Measurements from ENCODE around the gene SDHA. TPM values are rescaled to one million over a fixed set of nuclear protein-coding genes. Genes with fewer than 3 reads are reported as not detected.

Gene SDHA
- total RNA-seq, 2 donors from 2014 or later, result 242 to 366 TPM

DNA sequence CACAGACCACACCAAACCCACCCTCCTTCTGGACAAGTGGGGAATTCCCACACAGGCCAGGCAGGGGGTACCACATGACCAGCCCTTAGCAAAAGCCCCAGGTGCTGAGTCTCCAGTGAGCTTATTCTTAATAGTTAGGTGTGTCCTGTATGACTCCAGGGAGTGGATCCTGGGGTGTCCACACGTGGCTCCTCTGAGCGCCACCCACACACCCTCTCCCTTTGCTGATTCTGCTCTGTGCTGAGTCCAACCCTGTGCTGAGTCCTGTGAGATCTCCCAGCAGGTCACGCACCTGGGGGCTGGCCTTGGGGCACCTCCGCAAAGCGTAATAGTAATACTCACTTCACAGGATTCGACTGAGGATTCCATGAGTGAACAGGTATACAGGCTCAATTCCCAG is 14.1 kb upstream of the SDHA start:
- TF ChIP-seq CTCF (IDR thresholded peaks at IDR 0.05), result no peak
- Histone ChIP-seq H3K4me1 (peaks cover 0 to 21% of the 10 kb centered on the region in 2 donors), H3K27ac (peak overlapping the region; percentile 2 to 91), H3K36me3 (peaks cover 25% of the 10 kb centered on the region), H3K27me3 (no peaks in the 10 kb centered on the region), H3K4me3 (no peak overlapping the region), H3K9me3 (no peaks in the 10 kb centered on the region)
- no peak for DNase-seq (ENCODE audit: low spot score)

GRCh38 chr5:204462-204861 is 13.7 kb upstream of the SDHA start:
- Histone ChIP-seq H3K4me3 (no peak overlapping the region), H3K4me1 (peaks cover 0 to 21% of the 10 kb centered on the region in 2 donors), H3K27ac (peak overlapping the region; percentile 77 to 91), H3K27me3 (no peaks in the 10 kb centered on the region), H3K9me3 (no peaks in the 10 kb centered on the region), H3K36me3 (peaks cover 25% of the 10 kb centered on the region)
- no peak for TF ChIP-seq CTCF (IDR thresholded peaks at IDR 0.05)
- no peak for DNase-seq (ENCODE audit: low spot score)

GRCh38 chr5:204966-205670 is 13.0 kb upstream of the SDHA start:
- H3K4me1 ChIP-seq, result peaks cover 0 to 21% of the 10 kb centered on the region in 2 donors

DNA sequence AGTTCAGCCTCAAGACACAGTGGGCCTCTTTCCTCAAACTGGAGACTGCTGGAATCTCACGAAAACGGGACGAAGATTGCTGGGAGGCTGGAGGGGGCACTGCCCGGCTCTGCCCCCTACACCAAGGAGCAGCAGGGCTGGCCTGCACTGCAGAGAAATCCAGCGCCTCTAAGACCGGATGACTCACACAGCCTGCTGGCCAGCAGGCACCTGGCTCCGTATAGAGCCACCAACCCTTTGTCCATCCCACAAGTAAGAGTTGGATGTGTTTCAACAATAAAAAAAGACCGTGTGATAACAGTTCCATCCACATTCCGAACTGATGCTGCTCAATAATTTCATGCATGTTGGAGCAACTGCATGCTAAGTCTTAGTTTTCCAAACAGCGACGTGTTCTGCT is 11.7 kb upstream of the SDHA start:
- H3K9me3 ChIP-seq, result no peaks in the 10 kb centered on the region
- DNase-seq (ENCODE audit: low spot score), result no peak
- peaks cover 0 to 14% of the 10 kb centered on the region in 2 donors for H3K4me1 ChIP-seq
- H3K27me3 ChIP-seq, result no peaks in the 10 kb centered on the region
- H3K36me3 ChIP-seq, result peaks cover 25% of the 10 kb centered on the region
- H3K4me3 ChIP-seq, result no peak overlapping the region
- TF ChIP-seq CTCF (IDR thresholded peaks at IDR 0.05), result no peak
- peak overlapping the region; percentile 77 to 91 for H3K27ac ChIP-seq

More at GRCh38 chr5:204966-205670, 13.0 kb upstream of the SDHA start:
- peak overlapping the region; percentile 77 to 91 for H3K27ac ChIP-seq
- peaks cover 25% of the 10 kb centered on the region for H3K36me3 ChIP-seq
- H3K27me3 ChIP-seq, result no peaks in the 10 kb centered on the region
- DNase-seq (ENCODE audit: low spot score), result no peak
- TF ChIP-seq CTCF (IDR thresholded peaks at IDR 0.05), result no peak
- no peak overlapping the region for H3K4me3 ChIP-seq
- H3K9me3 ChIP-seq, result no peaks in the 10 kb centered on the region

DNA sequence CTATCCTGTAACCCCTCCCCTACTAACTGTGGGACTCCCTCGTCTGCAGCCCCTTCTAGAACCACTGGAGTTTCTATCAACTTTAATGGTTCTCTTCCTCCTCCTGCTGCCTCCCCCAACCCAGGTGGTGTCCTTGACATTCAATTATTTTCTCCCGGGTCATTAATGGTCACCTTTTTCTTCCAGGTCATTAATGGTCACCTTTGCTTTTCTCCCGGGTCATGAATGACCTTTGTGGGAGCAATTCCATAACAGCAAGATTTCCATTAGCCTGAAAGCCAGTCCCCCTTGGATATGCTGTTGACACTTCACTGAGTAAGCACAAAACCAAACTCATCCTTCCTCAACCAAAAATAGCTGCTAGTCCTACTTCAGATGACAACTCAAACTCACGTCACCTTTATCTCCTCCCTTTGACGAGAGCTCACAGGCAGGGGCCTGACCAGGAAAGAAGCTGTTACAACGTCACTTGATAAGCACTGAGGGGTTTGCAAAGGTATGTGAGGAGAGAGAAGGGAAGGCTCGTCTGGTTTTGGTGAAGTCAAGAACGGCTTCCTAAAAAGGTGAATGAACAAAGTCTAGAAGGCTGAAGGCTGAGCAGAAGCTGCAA is 11.1 kb upstream of the SDHA start:
- no peaks in the 10 kb centered on the region for H3K9me3 ChIP-seq
- H3K36me3 ChIP-seq, result peaks cover 25% of the 10 kb centered on the region
- H3K27me3 ChIP-seq, result no peaks in the 10 kb centered on the region
- no peak overlapping the region for H3K4me3 ChIP-seq
- TF ChIP-seq CTCF (IDR thresholded peaks at IDR 0.05), result no peak
- DNase-seq (ENCODE audit: low spot score), result no peak
- H3K4me1 ChIP-seq, result peaks cover 0 to 14% of the 10 kb centered on the region in 2 donors
- H3K27ac ChIP-seq, result peak overlapping the region; percentile 77 to 91
